Measurements from ENCODE around the gene TCF12. TPM values are rescaled to one million over a fixed set of nuclear protein-coding genes. Genes with fewer than 3 reads are reported as not detected.

TCF12 gene
- total RNA-seq, 1 experiment from 2014 or later, result 102 TPM

GRCh38 chr15:57310876-57311275, 392.4 kb downstream of the TCF12 start:
- ChIA-PET POLR2A (interaction anchor here (0.6 kb wide), 1 partner anchor 58 kb away, joined by 3 read pairs; no protein-coding TSS in a partner anchor), CTCF (no interaction called here)
- TF ChIP-seq POLR2AphosphoS5 (IDR thresholded peaks at IDR 0.05; ENCODE audit: low read depth, low read length), result no peak
- TF ChIP-seq REST (IDR thresholded peaks at IDR 0.05; ENCODE audit: insufficient read depth in 1 of 2, low read depth in 2 of 2, low read length in 1 of 2), result no peak
- TF ChIP-seq TCF7L2 (IDR thresholded peaks at IDR 0.05; ENCODE audit: low read depth, low read length), result no peak
- TF ChIP-seq, protein P1, sequence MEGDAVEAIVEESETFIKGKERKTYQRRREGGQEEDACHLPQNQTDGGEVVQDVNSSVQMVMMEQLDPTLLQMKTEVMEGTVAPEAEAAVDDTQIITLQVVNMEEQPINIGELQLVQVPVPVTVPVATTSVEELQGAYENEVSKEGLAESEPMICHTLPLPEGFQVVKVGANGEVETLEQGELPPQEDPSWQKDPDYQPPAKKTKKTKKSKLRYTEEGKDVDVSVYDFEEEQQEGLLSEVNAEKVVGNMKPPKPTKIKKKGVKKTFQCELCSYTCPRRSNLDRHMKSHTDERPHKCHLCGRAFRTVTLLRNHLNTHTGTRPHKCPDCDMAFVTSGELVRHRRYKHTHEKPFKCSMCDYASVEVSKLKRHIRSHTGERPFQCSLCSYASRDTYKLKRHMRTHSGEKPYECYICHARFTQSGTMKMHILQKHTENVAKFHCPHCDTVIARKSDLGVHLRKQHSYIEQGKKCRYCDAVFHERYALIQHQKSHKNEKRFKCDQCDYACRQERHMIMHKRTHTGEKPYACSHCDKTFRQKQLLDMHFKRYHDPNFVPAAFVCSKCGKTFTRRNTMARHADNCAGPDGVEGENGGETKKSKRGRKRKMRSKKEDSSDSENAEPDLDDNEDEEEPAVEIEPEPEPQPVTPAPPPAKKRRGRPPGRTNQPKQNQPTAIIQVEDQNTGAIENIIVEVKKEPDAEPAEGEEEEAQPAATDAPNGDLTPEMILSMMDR (IDR thresholded peaks at IDR 0.05), result no peak
- TF ChIP-seq SIN3A (IDR thresholded peaks at IDR 0.05; ENCODE audit: borderline replicate concordance, insufficient read depth, low read depth, low read length), result no peak
- Histone ChIP-seq H3K4me1 (ENCODE audit: control insufficient read depth, insufficient read depth, low read length) (0 out of 2 replicates have a peak, but pooled peaks cover 4% of the 10 kb centered on the region), H3K27ac (ENCODE audit: low read length) (no peak overlapping the region), H3K4me3 (ENCODE audit: low read depth in 2 of 2, low read length in 2 of 2) (no peak overlapping the region), H3K36me3 (ENCODE audit: control insufficient read depth, insufficient read depth, low read length) (no peaks in the 10 kb centered on the region), H3K9me3 (ENCODE audit: control insufficient read depth, insufficient read depth, low read depth, low read length) (no peaks in the 10 kb centered on the region), H3K27me3 (ENCODE audit: control insufficient read depth, insufficient read depth, low read length) (no peaks in the 10 kb centered on the region)
- no TSS peak for BruUV-seq (replicated peaks)
- intact Hi-C loops (cut with micrococcal nuclease; ENCODE audit: unreplicated experiment) (no loop called here), in situ Hi-C loops (cut with HindIII; ENCODE audit: low pct_unique_long_range_greater_than_20kb, low sequenced_read_pairs) (no loop called here)
- DNase-seq (ENCODE audit: low read depth, low spot score) (no peak), ATAC-seq (no peak)

DNA sequence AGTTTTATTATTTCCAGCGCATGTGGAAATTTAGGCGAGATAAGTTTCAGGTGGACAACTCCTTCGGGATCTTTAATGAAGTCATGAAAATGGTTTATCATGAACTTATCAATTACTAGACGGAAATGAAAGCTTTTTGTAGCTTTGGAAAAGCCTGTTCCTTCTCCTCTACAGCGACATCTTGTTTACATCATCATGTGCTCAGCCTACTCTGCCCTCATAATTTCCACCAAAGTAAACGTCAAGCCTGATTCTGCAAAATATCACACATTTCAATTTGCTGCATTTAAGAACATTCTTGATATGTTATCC, 393.5 kb downstream of the TCF12 start:
- Histone ChIP-seq H3K4me1 (ENCODE audit: control insufficient read depth, insufficient read depth, low read length) (0 out of 2 replicates have a peak, but pooled peaks cover 4% of the 10 kb centered on the region), H3K36me3 (ENCODE audit: control insufficient read depth, insufficient read depth, low read length) (no peaks in the 10 kb centered on the region), H3K9me3 (ENCODE audit: control insufficient read depth, insufficient read depth, low read depth, low read length) (no peaks in the 10 kb centered on the region), H3K27me3 (ENCODE audit: control insufficient read depth, insufficient read depth, low read length) (no peaks in the 10 kb centered on the region), H3K27ac (ENCODE audit: low read length) (no peak overlapping the region), H3K4me3 (ENCODE audit: low read depth in 2 of 2, low read length in 2 of 2) (no peak overlapping the region)
- DNase-seq (ENCODE audit: low read depth, low spot score), result no peak
- no peak for TF ChIP-seq TCF7L2 (IDR thresholded peaks at IDR 0.05; ENCODE audit: low read depth, low read length)
- TF ChIP-seq POLR2AphosphoS5 (IDR thresholded peaks at IDR 0.05; ENCODE audit: low read depth, low read length), result no peak
- TF ChIP-seq SIN3A (IDR thresholded peaks at IDR 0.05; ENCODE audit: borderline replicate concordance, insufficient read depth, low read depth, low read length), result no peak
- TF ChIP-seq, protein P1 (IDR thresholded peaks at IDR 0.05), result no peak
- TF ChIP-seq REST (IDR thresholded peaks at IDR 0.05; ENCODE audit: insufficient read depth in 1 of 2, low read depth in 2 of 2, low read length in 1 of 2), result no peak
- ATAC-seq, result no peak
- CTCF ChIA-PET, result interaction anchor here (0.9 kb wide), 1 partner anchor 167 kb away, joined by 4 read pairs; no protein-coding TSS in a partner anchor
- BruUV-seq (replicated peaks), result no TSS peak
- intact Hi-C loops (cut with micrococcal nuclease; ENCODE audit: unreplicated experiment) (no loop called here), in situ Hi-C loops (cut with HindIII; ENCODE audit: low pct_unique_long_range_greater_than_20kb, low sequenced_read_pairs) (no loop called here)
- POLR2A ChIA-PET, result no interaction called here
